GM12878 (cell line): ENCODE measurements around the gene SYNRG. TPM values are rescaled to one million over a fixed set of nuclear protein-coding genes. Genes with fewer than 3 reads are reported as not detected.
A peak's percentile ranks its signal among the peaks of the same experiment; 100 is the strongest.

Experiments used
- ATAC-seq: fragments of 200-7000 bp; cut with Tn5 transposase; 3 replicates; pipeline ENCODE4 v1.9.1; 2020; ENCODE audit warnings: mild to moderate bottlenecking, moderate library complexity
- Bru-seq: library from RNA; stranded (reverse); fragments of 400-500 nt; gene quantifications from one replicate; lab custom pipeline; 2021; lab: Mats Ljungman, UMichigan
- BruChase-seq, 2 experiments: library from RNA; stranded (reverse); fragments of 400-500 nt; gene quantifications; one replicate each; lab custom pipeline; 2021; lab: Mats Ljungman, UMichigan
- BruUV-seq: library from RNA; stranded (reverse); fragments of 400-500 nt; replicated peaks from 2 replicates; lab custom pipeline; 2021; lab: Mats Ljungman, UMichigan
- CTCF ChIA-PET: fragments of 300-600 bp; sonication (Branson Sonifier 250); formaldehyde crosslinking; extraction: SDS; loops from one replicate; lab custom pipeline; 2021; ENCODE audit warnings: inconsistent platforms; lab: Yijun Ruan, JAX
- POLR2A ChIA-PET: fragments of 350-600 bp; formaldehyde crosslinking; extraction: SDS; loops from one replicate; lab custom pipeline; 2021; ENCODE audit warnings: inconsistent platforms; lab: Charles Lee
- RAD21 ChIA-PET: fragments of 300-600 bp; sonication (Branson Sonifier 250); formaldehyde crosslinking; loops from one replicate; lab custom pipeline; 2023; ENCODE audit warnings: antibody characterized with exemption; ENCODE audit not compliant: unreplicated experiment; lab: Charles Lee
- SMC1A ChIA-PET: fragments of 300-600 bp; sonication (Branson Sonifier 250); formaldehyde crosslinking; loops from one replicate; lab custom pipeline; 2023; ENCODE audit not compliant: unreplicated experiment, uncharacterized antibody; lab: Charles Lee
- DNase-seq: peaks from one replicate; pipeline ENCODE4 v3.0.0-alpha.2; 2011; ENCODE audit warnings: low read depth, low spot score
- FAIRE-seq: peaks from 3 replicates; lab custom pipeline; 2011; peaks lifted over from hg19 to GRCh38; lab: Jason Lieb, UNC
- H2AFZ ChIP-seq: 2 replicates; pipeline ENCODE4 v1.6.0; 2011; ENCODE audit warnings: low read depth, low read length, control low read depth; ENCODE audit not compliant: control insufficient read depth
- H3K27ac ChIP-seq: 2 replicates; pipeline ENCODE4 v1.5.1; 2011; ENCODE audit warnings: control low read depth; ENCODE audit not compliant: control insufficient read depth, insufficient read depth
- H3K27me3 ChIP-seq, 2 experiments: replicated peaks in 1 of 2; 2 replicates each; pipeline versions ENCODE4 v1.6.0 to v1.6.1; 2011; ENCODE audit warnings: low read length in 1 of 2; ENCODE audit not compliant: control insufficient read depth in 2 of 2, insufficient read depth in 2 of 2
- H3K36me3 ChIP-seq, 2 experiments: 2 replicates each; pipeline ENCODE4 v1.5.1; 2011; ENCODE audit warnings: low read length in 1 of 2; ENCODE audit not compliant: control insufficient read depth in 2 of 2, insufficient read depth in 2 of 2
- H3K4me1 ChIP-seq: 2 replicates; pipeline ENCODE4 v1.6.1; 2011; ENCODE audit warnings: mild to moderate bottlenecking, low read length, moderate library complexity, mixed read lengths; ENCODE audit not compliant: control insufficient read depth, insufficient read depth
- H3K4me2 ChIP-seq: 2 replicates; pipeline ENCODE4 v1.6.0; 2011; ENCODE audit warnings: control low read depth; ENCODE audit not compliant: control insufficient read depth, insufficient read depth
- H3K4me3 ChIP-seq: fragments of 200-600 bp; sonication (generic); 2 replicates; pipeline ENCODE4 v1.5.1; 2016
- H3K79me2 ChIP-seq: 2 replicates; pipeline ENCODE4 v1.6.0; 2011; ENCODE audit warnings: low read length; ENCODE audit not compliant: control insufficient read depth, insufficient read depth
- H3K9ac ChIP-seq: 2 replicates; pipeline ENCODE4 v1.8.0; 2011; ENCODE audit warnings: low read length, control low read depth, mixed read lengths; ENCODE audit not compliant: control insufficient read depth, insufficient read depth
- H3K9me3 ChIP-seq: replicated peaks from 3 replicates; pipeline ENCODE4 v1.5.1; 2011; ENCODE audit warnings: mild to moderate bottlenecking, low read length; ENCODE audit not compliant: control insufficient read depth, insufficient read depth
- H4K20me1 ChIP-seq: 2 replicates; pipeline ENCODE4 v1.6.0; 2011; ENCODE audit not compliant: control insufficient read depth, insufficient read depth
- CHD4 ChIP-seq: fragments of 200-600 bp; sonication (generic); IDR thresholded peaks from 2 replicates; pipeline ENCODE4 v1.6.1; 2016; ENCODE audit warnings: mild to moderate bottlenecking
- EGR1 ChIP-seq, 2 experiments: IDR thresholded peaks; 1 replicate in 1 of 2; 2 replicates in 1 of 2; pipeline ENCODE4 v1.6.1; 2011 to 2012; ENCODE audit warnings: low read depth in 2 of 2, low read length in 2 of 2, borderline replicate concordance in 1 of 2, mild to moderate bottlenecking in 1 of 2, moderate library complexity in 1 of 2
- NR2C2 ChIP-seq: IDR thresholded peaks from 2 replicates; pipeline ENCODE4 v1.6.1; 2011; ENCODE audit warnings: borderline replicate concordance, low read depth; ENCODE audit not compliant: control insufficient read depth, insufficient read length
- SPI1 ChIP-seq: IDR thresholded peaks from 2 replicates; pipeline ENCODE4 v1.6.1; 2011; ENCODE audit warnings: low read depth, mild to moderate bottlenecking, low read length, moderate library complexity, borderline replicate concordance; ENCODE audit not compliant: insufficient read depth
- TCF7 ChIP-seq: IDR thresholded peaks from 2 replicates; pipeline ENCODE4 v1.6.1; 2014; ENCODE audit warnings: antibody characterized with exemption, borderline replicate concordance
- WRNIP1 ChIP-seq: IDR thresholded peaks from 2 replicates; pipeline ENCODE4 v1.6.1; 2011; ENCODE audit warnings: low read depth, low read length, improper control_type of control experiment, borderline replicate concordance
- WGBS: methylation state at CpG from one replicate; pipeline ENCODE4 v1.1.6; 2016; ENCODE audit warnings: low lambda C conversion rate; ENCODE audit not compliant: insufficient replicate concordance, insufficient coverage; ENCODE audit errors: missing lambda C conversion rate; 5-methylcytosine and 5-hydroxymethylcytosine counted together
- in situ Hi-C: fragments of 300-500 bp; cut with MboI; formaldehyde crosslinking; loops from 9 replicates; pipeline ENCODE4 v1.14.3; 2018; ENCODE audit warnings: mixed read lengths
- intact Hi-C: fragments of 100-400 bp; cut with micrococcal nuclease; formaldehyde crosslinking; loops from one replicate; pipeline ENCODE4 v1.14.2; 2022; ENCODE audit not compliant: unreplicated experiment
- long read RNA-seq, 2 experiments: library from polyadenylated mRNA; unstranded; transcript quantifications; one replicate each; pipeline ENCODE4 v2.0.0, GENCODE V29; 2019 to 2020
- polyA minus RNA-seq, 3 experiments: library from RNA; depleted of rRNA, polyadenylated mRNA; stranded (reverse); fragments of >200 nt; gene quantifications; 2 replicates each; pipeline ENCODE4 v1.2.3, GENCODE V29; 2011
- polyA plus RNA-seq, 11 experiments: library from polyadenylated mRNA; depleted of rRNA in 4 of 11; unstranded in 6 of 11; stranded (reverse) in 5 of 11; fragments of >200 nt; fragmentation: Nextera tagmentation in 4 of 11; fragmentation: Illumina TruSeq in 1 of 11; extraction: Ambion mirVana in 4 of 11; extraction: Trizol in 1 of 11; gene quantifications; 1 replicate in 1 of 11; 2 replicates in 10 of 11; pipeline versions ENCODE4 v1.2.1 to v1.2.3, GENCODE V29; 2011 to 2016; ENCODE audit warnings: inconsistent platforms in 2 of 11, missing spikeins in 2 of 11, low read depth in 1 of 11
- total RNA-seq, 4 experiments: library from RNA; depleted of rRNA in 3 of 4; stranded (reverse); fragments of >200 nt in 3 of 4; fragmentation: Illumina TruSeq in 1 of 4; extraction: Trizol in 1 of 4; gene quantifications; 2 replicates each; pipeline versions ENCODE4 v1.2.1 to v1.2.3, GENCODE V29; 2013 to 2021
- TF ChIP-seq, protein P1 (sequence below): fragments of 450-650 bp; formaldehyde crosslinking; IDR thresholded peaks from 2 replicates; pipeline ENCODE4 v1.4.0; 2022; ENCODE audit warnings: mild to moderate bottlenecking, moderate library complexity

SYNRG gene, protein sequence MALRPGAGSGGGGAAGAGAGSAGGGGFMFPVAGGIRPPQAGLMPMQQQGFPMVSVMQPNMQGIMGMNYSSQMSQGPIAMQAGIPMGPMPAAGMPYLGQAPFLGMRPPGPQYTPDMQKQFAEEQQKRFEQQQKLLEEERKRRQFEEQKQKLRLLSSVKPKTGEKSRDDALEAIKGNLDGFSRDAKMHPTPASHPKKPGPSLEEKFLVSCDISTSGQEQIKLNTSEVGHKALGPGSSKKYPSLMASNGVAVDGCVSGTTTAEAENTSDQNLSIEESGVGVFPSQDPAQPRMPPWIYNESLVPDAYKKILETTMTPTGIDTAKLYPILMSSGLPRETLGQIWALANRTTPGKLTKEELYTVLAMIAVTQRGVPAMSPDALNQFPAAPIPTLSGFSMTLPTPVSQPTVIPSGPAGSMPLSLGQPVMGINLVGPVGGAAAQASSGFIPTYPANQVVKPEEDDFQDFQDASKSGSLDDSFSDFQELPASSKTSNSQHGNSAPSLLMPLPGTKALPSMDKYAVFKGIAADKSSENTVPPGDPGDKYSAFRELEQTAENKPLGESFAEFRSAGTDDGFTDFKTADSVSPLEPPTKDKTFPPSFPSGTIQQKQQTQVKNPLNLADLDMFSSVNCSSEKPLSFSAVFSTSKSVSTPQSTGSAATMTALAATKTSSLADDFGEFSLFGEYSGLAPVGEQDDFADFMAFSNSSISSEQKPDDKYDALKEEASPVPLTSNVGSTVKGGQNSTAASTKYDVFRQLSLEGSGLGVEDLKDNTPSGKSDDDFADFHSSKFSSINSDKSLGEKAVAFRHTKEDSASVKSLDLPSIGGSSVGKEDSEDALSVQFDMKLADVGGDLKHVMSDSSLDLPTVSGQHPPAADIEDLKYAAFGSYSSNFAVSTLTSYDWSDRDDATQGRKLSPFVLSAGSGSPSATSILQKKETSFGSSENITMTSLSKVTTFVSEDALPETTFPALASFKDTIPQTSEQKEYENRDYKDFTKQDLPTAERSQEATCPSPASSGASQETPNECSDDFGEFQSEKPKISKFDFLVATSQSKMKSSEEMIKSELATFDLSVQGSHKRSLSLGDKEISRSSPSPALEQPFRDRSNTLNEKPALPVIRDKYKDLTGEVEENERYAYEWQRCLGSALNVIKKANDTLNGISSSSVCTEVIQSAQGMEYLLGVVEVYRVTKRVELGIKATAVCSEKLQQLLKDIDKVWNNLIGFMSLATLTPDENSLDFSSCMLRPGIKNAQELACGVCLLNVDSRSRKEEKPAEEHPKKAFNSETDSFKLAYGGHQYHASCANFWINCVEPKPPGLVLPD (N-terminal part only)
- 103 and 104 TPM in 2 replicates for total RNA-seq (2013; cell fraction: nucleolus; rRNA removed)
- total RNA-seq (2014; rRNA removed) (14.4 and 15.4 TPM in 2 replicates), total RNA-seq (2014; rRNA removed; fragmentation: Illumina TruSeq; extraction: Trizol) (25.2 and 25.8 TPM in 2 replicates), total RNA-seq (2021) (32.5 and 40.4 TPM in 2 replicates), polyA plus RNA-seq (2011; rRNA removed) (23.6 and 28.2 TPM in 2 replicates), polyA plus RNA-seq (2014; fragmentation: Illumina TruSeq; extraction: Trizol) (27.2 and 29.7 TPM in 2 replicates), polyA plus RNA-seq (2014; fragmentation: Nextera tagmentation; extraction: Ambion mirVana) (1 to 10 TPM; 5.2 to 5.8 TPM), polyA plus RNA-seq (2014; rRNA removed) (19.3 and 21.8 TPM in 2 replicates), polyA plus RNA-seq (2016; fragmentation: Nextera tagmentation; extraction: Ambion mirVana) (10 to 100 TPM; 30.7 to 36.7 TPM), polyA minus RNA-seq (2011; rRNA and poly(A)+ RNA removed) (50.2 and 52.1 TPM in 2 replicates), Bru-seq, nascent RNA (percentile 82 among the genes with signal in this experiment), BruChase-seq, experiment 1, labeled RNA remaining after a 6-hour chase (percentile 79 among the genes with signal in this experiment), BruChase-seq, experiment 2, labeled RNA remaining after a 2-hour chase (percentile 83 among the genes with signal in this experiment)
- 15.5 TPM for polyA plus RNA-seq (2011; ENCODE audit: low read depth)
- 20.1 and 22.4 TPM in 2 replicates for polyA plus RNA-seq (2011; cell fraction: cytosol; rRNA removed)
- 34.9 and 35.8 TPM in 2 replicates for polyA plus RNA-seq (2011; cell fraction: nucleus; rRNA removed)
- polyA plus RNA-seq (2012), result 17.1 and 21.9 TPM in 2 replicates
- polyA minus RNA-seq (2011; cell fraction: cytosol; rRNA and poly(A)+ RNA removed), result 13.5 and 24.8 TPM in 2 replicates
- 26.7 and 43.8 TPM in 2 replicates for polyA minus RNA-seq (2011; cell fraction: nucleus; rRNA and poly(A)+ RNA removed)
- long read RNA-seq, experiment 1, partial matches to known transcripts, result 1 of 5 reads
- long read RNA-seq, experiment 1, other reads (novel, unspliced or antisense), result 4 of 5 reads
- long read RNA-seq, experiment 2, partial matches to known transcripts, result 9 of 22 reads
- long read RNA-seq, experiment 2, other reads (novel, unspliced or antisense), result 13 of 22 reads

- no peaks in the 10 kb centered on the region for H4K20me1 ChIP-seq
- peak within 1 kb of the TSS; percentile 81 for H2AFZ ChIP-seq
- FAIRE-seq (no peak), ATAC-seq (peak; percentile 93), DNase-seq (peak; percentile 81)
- in situ Hi-C loops, result loop anchor here (5.0 to 25.0 kb wide), 2 partner anchors 47 to 1828 kb away; no protein-coding TSS in a partner anchor
- 2% methylated on average over 58 of the region's 60 CpGs for whole genome bisulfite sequencing
- intact Hi-C loops, result loop anchor here (2.0 to 5.0 kb wide), 2 partner anchors 121 to 183 kb away; partner anchors contain the start of gene DUSP14
- peak within 1 kb of the TSS; percentile 68 for H3K4me2 ChIP-seq
- H3K27me3 ChIP-seq, result no peaks in the 10 kb centered on the region
- CTCF ChIA-PET, result interaction anchor here (0.7 to 2.6 kb wide), 13 partner anchors 9 to 235 kb away, joined by 3 to 11 read pairs (median 3); no protein-coding TSS in a partner anchor
- peaks cover 0 to 3% of the 10 kb centered on the region in 2 experiments; a peak in 1 of 4 replicates for H3K36me3 ChIP-seq
- H3K4me1 ChIP-seq, result peaks cover 8% of the 10 kb centered on the region; the same call in 1 of the 2 replicates
- peaks cover 1% of the 10 kb centered on the region; the same call in 1 of the 3 replicates for H3K9me3 ChIP-seq
- BruUV-seq, result TSS peak; percentile 69
- peak within 1 kb of the TSS; percentile 89 for H3K27ac ChIP-seq
- peaks cover 42% of the 10 kb centered on the region for H3K79me2 ChIP-seq
- RAD21 ChIA-PET, result interaction anchor here (0.6 to 2.9 kb wide), 13 partner anchors 9 to 236 kb away, joined by 3 to 15 read pairs (median 4); partner anchors contain the start of genes ACACA and TADA2A
- H3K9ac ChIP-seq, result peak within 1 kb of the TSS; percentile 95
- POLR2A ChIA-PET, result interaction anchor here (0.5 to 1.8 kb wide), 9 partner anchors 9 to 202 kb away, joined by 3 to 7 read pairs (median 3); partner anchors contain the start of genes ACACA and TADA2A
- SMC1A ChIA-PET, result interaction anchor here (0.6 to 3.6 kb wide), 10 partner anchors 17 to 182 kb away, joined by 3 to 19 read pairs (median 3); no protein-coding TSS in a partner anchor
- peak within 1 kb of the TSS; percentile 78 for H3K4me3 ChIP-seq
- TF ChIP-seq NR2C2 (no peak), CHD4 (no peak), WRNIP1 (0 out of 2 replicates have a peak, but pooled peaks have one; percentile 27), SPI1 (peak; percentile 23; the same call in 1 of the 2 replicates), TCF7 (no peak), EGR1 (IDR thresholded peaks at IDR 0.05; ENCODE audit: borderline replicate concordance in 1 of 2, low read depth in 2 of 2, low read length in 2 of 2) (peak in 1 of 2 experiments; percentile 24; a peak in 1 of 3 replicates)
- TF ChIP-seq, protein P1, sequence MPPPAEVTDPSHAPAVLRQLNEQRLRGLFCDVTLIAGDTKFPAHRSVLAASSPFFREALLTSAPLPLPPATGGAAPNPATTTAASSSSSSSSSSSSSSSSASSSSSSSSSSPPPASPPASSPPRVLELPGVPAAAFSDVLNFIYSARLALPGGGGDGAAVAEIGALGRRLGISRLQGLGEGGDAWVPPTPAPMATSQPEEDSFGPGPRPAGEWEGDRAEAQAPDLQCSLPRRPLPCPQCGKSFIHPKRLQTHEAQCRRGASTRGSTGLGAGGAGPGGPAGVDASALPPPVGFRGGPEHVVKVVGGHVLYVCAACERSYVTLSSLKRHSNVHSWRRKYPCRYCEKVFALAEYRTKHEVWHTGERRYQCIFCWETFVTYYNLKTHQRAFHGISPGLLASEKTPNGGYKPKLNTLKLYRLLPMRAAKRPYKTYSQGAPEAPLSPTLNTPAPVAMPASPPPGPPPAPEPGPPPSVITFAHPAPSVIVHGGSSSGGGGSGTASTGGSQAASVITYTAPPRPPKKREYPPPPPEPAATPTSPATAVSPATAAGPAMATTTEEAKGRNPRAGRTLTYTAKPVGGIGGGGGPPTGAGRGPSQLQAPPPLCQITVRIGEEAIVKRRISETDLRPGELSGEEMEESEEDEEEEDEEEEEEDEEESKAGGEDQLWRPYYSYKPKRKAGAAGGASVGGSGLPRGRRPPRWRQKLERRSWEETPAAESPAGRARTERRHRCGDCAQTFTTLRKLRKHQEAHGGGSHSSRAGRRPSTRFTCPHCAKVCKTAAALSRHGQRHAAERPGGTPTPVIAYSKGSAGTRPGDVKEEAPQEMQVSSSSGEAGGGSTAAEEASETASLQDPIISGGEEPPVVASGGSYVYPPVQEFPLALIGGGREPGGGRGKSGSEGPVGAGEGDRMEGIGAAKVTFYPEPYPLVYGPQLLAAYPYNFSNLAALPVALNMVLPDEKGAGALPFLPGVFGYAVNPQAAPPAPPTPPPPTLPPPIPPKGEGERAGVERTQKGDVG (CRISPR knock-in tag), result no peak
Observed at GRCh38 chr17:37609170-37610040, at the start of gene SYNRG. Gene SYNRG, minus strand, starts transcription at chr17:37609418. Its CDS starts 63 bp downstream, at chr17:37609355.
